GM19193 (cell line): ENCODE results near the gene SLC50A1.

Experiments
- POLR2A ChIP-seq: IDR thresholded peaks from 4 replicates; pipeline ENCODE4 v1.6.1; 2011; ENCODE audit not compliant: insufficient read depth, insufficient read length; ENCODE audit errors: extremely low read depth

Gene SLC50A1

DNA sequence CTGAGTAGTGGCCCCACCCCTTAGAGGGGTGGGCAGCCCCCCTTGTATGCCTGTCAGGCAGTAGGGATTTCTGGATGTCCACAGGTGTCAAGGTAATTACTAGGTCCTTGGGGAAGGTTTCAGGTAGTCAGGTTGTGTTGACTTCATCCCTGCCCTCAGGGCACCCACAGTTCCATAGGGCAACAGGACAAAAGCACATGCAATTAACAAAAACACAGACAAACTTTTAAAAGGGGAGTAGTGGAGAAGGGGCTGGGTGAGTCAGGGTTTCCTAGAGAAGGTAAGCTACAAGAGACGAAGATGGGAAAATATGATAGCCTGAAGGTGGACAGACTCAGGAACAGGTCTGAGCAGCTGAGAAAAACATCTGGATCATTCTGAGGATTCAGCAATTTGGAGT lies 23.3 kb downstream of the SLC50A1 start:
- TF ChIP-seq POLR2A = no peak

DNA sequence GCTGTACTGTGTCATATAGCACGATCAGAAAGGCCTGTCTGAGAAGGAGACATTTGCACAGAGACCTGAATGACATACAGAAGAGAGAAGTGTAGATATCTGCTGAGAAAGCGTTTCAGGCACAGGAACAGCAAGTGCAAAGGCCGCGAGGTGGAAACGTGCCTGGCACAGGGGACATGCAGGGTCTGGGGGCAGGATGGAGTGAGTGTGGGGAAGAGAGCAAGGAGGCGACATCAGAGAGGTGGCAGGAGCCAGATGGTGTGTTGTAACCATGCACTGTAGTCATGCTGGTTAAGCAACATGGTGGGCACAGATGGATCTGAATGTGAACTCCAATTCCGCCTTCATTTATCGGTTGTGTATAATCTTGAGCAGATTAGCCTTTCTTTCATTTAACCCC lies 24.5 kb downstream of the SLC50A1 start:
- TF ChIP-seq POLR2A = no peak

DNA sequence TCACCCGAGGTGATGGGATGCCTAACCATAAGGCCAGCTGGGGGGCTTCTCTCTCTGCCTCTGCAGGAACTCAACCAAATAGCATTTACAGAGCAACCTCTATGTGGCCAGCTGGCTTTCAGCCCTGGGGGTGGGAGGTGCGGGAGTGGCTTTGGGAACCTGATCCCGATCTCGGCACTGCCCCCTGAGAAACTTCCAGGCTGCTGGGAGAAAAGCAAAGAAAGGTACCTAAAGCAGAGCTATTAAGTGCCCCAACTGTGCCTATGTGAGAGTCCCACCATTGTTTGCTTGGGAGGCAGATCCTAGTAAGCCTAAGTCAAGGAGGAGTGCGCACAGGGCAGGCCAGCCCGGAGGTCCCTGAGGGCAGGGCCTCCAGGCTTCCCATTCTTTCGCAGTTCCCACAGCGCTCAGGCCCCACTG lies 30.4 kb downstream of the SLC50A1 start:
- TF ChIP-seq POLR2A = no peak

DNA sequence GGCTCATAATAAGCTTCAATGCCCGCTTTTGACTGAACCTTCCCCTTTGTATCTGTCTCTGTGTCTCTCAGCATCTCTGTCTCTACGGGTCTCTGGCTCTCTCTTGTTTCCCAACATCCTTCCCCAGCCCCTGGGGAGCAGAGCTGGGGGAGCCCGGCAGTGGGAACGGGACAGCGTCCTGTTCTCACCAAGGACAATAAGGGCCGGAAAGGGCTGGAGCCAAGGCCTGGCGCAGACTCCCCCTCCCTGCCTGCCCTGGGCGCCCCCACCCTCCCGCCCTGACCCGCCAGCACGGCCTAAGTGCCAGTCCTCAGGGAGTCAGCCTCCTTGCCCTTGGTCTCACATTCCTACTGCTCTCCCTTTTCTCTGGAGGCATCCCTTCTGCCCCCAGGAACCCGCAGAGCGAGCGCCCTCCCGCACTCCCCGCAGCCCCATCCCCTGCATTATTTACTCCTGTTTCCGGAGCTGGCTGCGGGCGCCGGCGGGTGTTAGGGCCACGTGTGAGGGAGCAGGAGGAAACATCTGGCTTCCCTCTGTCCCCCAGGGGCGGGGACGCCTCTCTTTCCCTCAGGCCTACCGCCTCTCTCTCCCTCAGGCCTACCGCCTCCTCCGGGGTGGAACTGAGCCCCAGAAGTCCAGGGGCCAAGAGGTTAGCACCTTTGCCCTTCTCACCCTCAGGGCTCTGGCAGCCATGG lies 31.0 kb downstream of the SLC50A1 start:
- no peak for TF ChIP-seq POLR2A

DNA sequence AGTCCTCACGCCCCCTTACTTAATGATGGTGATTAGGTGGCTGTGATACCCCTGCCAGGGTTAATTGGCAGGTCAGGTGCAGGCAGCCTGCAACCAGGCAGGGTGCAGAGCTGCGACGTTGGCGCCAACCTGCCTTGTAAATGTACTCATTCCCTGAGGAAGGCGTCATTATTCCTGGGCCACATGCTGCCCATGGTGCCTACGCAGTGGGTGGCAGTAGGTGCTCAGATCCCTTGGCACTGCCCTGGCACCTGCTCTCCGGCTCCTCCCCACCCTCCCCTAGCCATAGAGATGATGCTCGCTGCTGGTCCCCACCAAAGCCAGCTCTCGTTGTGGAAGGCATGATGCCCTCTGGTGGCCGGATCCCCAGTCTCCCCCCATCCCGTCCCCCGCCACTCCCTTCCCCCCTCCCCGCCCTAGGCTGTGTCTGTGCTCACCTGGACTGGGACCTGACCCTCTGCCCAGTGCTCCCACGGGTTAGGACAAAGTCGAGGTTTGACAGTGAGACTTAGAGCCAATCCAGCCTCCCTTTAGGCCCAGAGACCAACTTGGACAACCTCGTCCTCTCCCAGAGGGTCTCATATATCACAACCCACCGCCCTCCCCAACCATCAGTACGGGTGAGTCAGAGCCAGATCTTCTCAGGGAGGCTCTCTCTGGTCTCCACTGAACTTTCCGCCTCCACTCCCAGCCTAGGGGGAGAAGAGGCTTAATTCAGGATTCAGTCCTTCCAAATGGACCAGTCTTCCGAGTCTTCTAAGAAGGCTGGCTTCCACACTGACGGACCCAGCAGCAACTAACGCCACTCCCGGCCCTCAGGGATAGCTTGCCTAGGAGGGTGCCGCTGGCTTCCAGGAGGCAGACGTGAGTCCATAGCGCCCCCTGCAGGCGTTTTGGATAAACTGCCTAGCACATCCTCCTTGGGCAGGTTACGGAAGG lies 31.8 kb downstream of the SLC50A1 start:
- no peak for TF ChIP-seq POLR2A

DNA sequence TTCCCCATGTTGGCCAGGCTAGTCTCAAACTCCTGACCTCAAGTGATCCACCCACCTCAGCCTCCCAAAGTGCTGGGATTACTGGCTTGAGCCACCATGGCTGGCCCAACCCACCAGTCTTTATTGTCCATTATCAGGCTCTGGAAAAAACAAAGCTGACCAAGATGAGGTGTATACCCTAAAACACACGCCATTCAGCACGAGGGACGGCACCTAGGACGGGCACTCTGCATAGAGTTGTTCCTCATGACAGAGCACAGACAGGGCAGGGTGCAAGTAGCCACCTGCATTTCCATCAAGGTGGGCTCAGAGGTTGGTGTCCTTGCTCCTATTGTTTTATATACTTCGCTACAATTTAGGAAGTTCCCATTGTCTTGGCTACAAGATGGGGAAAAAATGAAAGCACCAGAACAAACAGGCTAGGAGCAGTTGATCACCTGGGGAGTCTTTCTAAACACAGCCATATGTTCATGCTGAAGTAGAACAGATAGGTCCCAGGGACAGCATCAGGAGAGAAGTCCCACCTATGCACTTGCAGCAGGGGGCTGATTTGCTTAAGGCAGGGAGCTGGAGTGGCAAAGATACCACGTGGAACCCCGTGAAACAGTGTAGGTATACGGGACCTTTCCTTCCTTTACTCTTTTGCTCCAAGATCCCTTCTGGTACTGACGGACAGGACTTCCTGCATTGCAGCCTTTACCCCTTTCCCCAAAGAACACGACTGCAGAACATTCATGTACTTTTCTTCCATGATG lies 33.0 kb downstream of the SLC50A1 start:
- no peak for TF ChIP-seq POLR2A

DNA sequence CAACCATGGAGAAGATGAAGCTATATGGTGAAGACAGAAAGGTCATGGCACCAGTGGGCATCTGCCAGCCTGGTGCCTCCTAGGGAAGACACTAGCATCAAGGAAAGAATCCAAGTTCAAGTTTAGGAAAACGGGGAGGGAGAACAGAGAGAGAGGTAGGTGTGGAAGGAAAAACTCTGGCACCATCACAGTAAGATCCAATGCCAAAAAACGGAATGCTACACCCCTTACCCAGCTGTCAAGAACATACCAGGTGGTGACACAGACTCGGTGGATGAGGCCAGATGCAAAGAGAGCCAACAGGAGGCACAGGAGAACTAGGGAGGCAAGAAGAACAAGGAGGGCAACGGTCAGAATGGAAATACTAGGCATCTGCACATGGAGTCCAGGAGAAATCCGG lies 33.9 kb downstream of the SLC50A1 start:
- no peak for TF ChIP-seq POLR2A

DNA sequence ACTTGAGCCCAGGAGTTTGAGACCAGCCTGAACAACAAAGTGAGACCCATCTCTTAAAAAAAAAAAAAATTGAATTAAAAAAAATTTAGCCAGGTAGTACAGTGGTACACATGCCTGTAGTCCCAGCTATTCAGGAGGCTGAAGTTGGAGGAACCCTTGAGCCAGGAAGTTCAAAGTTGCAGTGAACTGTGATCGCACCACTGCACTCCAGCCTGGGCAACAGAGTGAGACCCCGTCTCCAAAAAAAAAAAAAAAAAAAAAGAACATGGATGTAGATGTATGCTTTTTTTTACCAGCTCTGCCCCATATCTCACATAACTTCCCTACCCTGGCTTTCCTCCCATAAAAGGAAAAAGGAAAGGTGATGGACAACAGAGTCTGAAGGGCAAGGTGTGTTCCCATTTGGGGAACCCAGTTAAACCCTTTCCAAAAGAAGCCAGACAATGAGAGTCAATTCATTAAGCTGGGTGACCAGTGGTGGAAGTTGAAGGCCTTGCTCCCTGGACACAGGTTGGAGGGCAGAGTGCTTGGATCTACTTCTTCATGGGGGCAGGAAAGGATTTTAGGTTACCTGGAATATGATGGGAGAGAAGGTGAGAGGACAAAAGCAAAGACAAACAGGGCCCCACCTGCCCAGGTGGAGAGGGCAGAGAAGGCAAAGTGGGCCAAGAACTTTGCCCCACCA lies 34.6 kb downstream of the SLC50A1 start:
- no peak for TF ChIP-seq POLR2A

DNA sequence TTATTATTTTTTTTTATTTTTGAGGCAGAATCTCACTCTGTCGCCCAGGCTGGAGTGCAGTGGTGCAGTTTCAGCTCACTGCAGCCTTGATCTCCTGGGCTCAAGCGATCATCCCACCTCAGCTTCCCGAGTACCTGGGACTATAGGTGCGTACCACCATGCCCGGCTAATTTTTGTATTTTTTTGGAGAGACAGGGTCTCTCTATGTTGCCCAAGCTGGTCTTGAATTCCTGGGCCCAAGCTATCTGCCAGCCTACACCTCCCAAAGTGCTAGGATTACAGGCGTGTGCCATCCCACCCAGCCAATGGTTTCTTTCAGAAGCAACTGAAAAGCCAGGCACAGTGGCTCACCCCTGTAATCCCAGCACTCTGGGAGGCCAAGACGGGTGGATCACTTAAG lies 35.2 kb downstream of the SLC50A1 start:
- no peak for TF ChIP-seq POLR2A

DNA sequence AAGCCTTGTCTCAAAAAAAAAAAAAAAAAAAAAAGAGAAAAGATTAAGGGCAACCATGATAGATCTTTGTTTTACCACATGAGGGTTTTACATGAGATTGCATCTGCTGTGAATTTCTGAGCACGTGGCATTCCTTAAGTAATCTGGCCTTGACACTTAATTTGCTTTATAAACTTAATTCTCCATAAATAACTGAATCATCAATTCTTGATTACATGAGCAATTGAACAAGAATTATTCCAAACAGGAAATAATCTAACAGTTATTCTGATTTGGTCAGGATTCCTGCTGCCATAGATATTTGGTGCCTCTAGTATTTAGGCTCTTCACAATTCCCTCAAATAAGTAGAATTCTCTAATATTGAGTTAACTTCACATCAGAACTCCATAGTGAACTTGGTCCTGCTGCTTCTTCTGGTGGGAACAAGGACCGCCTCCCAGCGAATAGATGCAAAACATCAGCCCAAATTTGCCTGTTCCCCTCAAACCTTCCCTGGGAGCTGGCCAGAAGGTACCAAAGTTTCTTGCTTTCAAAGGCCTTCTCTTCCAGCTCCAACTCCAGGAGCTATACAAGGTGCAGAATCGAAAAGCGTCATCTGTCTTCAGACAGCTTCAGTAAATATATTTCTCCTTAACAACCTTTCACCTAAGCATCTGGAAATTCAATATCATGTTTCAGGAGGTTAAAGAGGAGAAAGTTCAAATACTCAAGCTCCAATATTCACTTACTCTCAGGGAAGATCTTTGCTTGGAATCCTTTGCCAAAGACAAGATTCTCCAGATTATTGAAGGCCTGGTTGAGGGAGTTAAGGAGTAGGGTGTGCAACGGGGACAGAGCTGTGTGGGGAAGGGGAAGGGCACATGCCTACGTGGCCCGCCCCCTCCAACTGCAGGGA lies 36.4 kb downstream of the SLC50A1 start:
- no peak for TF ChIP-seq POLR2A

DNA sequence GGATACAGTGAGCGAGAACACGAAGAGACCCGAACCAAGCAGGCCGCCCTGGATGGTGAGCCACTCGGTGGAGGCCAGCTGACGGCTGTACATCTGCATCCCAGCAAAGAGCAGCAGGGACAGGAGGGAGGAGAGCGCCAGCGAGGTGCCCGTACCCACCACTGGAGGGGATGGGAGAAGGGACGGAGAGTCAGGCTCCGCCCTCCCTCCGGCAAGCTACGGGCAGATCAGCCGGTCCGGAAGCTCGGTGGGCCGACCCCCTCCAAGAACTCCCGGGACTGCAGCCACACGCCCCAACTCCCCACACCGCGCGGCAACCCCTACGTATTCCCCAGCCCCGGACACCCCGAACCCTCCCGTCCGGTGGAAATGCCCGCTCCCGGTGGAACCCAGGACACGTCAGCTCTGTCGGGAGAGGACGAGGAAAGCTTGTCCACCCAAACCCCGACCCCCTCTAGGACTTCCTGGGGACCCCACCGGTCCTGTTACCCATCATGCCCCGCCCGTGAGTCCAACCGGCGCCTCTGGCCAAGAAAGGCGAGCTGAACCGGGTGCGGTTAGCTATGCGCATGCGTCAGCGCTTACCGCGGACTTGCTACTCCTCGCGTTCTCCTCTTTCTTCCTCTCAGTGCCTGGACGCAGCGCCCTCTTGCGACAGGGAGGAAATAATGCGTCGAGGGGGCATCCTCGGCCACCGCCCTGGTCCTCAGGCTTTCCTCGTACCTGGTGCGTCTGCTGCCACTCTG lies 37.3 kb downstream of the SLC50A1 start, which contains the start of gene KRTCAP2:
KRTCAP2 (minus strand) TSS at position 573 of the 746 bp plus-strand sequence; CDS start at position 493, 80 bp downstream.
- peak; percentile 91 for TF ChIP-seq POLR2A

DNA sequence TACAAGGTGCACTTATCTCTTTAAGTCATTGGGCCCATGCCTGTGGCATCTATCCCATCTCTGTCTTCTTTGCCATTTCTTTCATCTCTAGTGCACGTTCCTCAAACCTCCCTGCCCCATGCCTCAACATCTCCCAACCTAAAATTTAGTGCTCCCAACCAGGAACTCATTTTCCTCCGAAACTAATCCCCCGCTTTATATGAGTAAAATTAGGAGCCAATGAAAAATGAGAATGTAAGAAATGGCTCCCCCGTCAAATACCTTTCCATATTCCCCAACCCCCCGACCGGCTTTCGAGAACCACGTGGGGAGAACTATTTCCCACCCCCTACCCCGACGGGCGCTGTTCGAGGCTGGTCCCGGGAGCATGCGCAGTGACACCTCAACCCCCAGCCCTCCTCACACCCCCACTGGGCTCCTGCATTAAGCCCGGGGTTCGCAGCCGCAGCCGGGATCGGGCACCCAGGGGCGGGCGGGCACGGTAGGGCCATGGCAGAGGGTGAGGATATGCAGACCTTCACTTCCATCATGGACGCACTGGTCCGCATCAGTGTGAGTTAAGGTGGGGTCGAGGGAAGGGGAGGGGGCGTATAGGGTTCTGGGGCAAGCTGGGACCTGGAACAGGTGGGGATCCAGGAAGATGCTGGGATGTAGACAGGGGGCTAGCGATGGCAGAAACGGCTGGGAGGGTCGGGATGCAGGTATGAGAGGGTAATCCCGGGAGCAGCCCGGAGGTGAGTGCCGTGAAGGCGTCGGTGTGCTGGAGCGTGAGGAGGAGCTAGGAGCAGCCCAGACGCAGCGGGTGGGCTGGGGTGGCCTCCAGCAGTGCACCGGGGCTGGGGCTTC lies 38.0 kb downstream of the SLC50A1 start, which contains the start of gene TRIM46:
TRIM46 (plus strand) TSS at position 372 of the 846 bp plus-strand sequence; CDS start at position 490, 118 bp downstream.
- no peak for TF ChIP-seq POLR2A
